ENCODE data around the gene XRCC5.

Gene XRCC5

GRCh38 chr2:216071111-216071851 is 37.9 kb upstream of the XRCC5 start:
- no peak for DNase-seq (ENCODE audit: low read depth)

GRCh38 chr2:216072473-216072872 is 36.7 kb upstream of the XRCC5 start:
- no peak overlapping the region for H3K4me3 ChIP-seq (ENCODE audit: low read depth, low read length)
- no peak for DNase-seq (ENCODE audit: low read depth)
- no peak for TF ChIP-seq CTCF (IDR thresholded peaks at IDR 0.05; ENCODE audit: insufficient read depth, low read depth, low read length, missing control alignments)

More at GRCh38 chr2:216071111-216071851, 37.9 kb upstream of the XRCC5 start:
- TF ChIP-seq CTCF (IDR thresholded peaks at IDR 0.05; ENCODE audit: insufficient read depth, low read depth, low read length, missing control alignments), result no peak
- no peak overlapping the region for H3K4me3 ChIP-seq (ENCODE audit: low read depth, low read length)

GRCh38 chr2:216073773-216074172 is 35.4 kb upstream of the XRCC5 start:
- no peak for TF ChIP-seq CTCF (IDR thresholded peaks at IDR 0.05; ENCODE audit: insufficient read depth, low read depth, low read length, missing control alignments)
- no peak for DNase-seq (ENCODE audit: low read depth)
- H3K4me3 ChIP-seq (ENCODE audit: low read depth, low read length), result no peak overlapping the region

- TF ChIP-seq CTCF (IDR thresholded peaks at IDR 0.05; ENCODE audit: insufficient read depth, low read depth, low read length, missing control alignments), result no peak
- no peak overlapping the region for H3K4me3 ChIP-seq (ENCODE audit: low read depth, low read length)
- DNase-seq (ENCODE audit: low read depth), result no peak
Measured at GRCh38 chr2:216074380-216074779, 34.8 kb upstream of the XRCC5 start.

- TF ChIP-seq CTCF (IDR thresholded peaks at IDR 0.05; ENCODE audit: insufficient read depth, low read depth, low read length, missing control alignments), result no peak
- H3K4me3 ChIP-seq (ENCODE audit: low read depth, low read length), result no peak overlapping the region
Measured at GRCh38 chr2:216074794-216075193, 34.4 kb upstream of the XRCC5 start.

GRCh38 chr2:216075510-216076485 is 33.4 kb upstream of the XRCC5 start:
- H3K4me3 ChIP-seq (ENCODE audit: low read depth, low read length), result no peak overlapping the region
- TF ChIP-seq CTCF (IDR thresholded peaks at IDR 0.05; ENCODE audit: insufficient read depth, low read depth, low read length, missing control alignments), result no peak
- no peak for DNase-seq (ENCODE audit: low read depth)

More at GRCh38 chr2:216074794-216075193, 34.4 kb upstream of the XRCC5 start:
- DNase-seq (ENCODE audit: low read depth), result no peak

All from GM12865 (cell line).